T-helper 2 cell treated with Interferon-gamma antibody and Interleukin-4, amounts not matched to agents 5 μg/mL and 100 μg/mL, for 36 hours (primary cell): ENCODE measurements around the gene DAND5.

Experiments
- DNase-seq: peaks from one replicate; pipeline ENCODE4 v3.0.0; 2021; ENCODE audit warnings: low spot score
- H3K27ac Mint-ChIP-seq: one replicate; pipeline ENCODE4 v1.8.0; 2021; ENCODE audit warnings: mild to moderate bottlenecking, mixed read lengths
- H3K27me3 Mint-ChIP-seq: one replicate; pipeline ENCODE4 v1.8.0; 2021; ENCODE audit warnings: low read depth, mixed read lengths
- H3K36me3 Mint-ChIP-seq: one replicate; pipeline ENCODE4 v1.8.0; 2021; ENCODE audit warnings: low read depth, mixed read lengths
- H3K4me1 Mint-ChIP-seq: one replicate; pipeline ENCODE4 v1.8.0; 2021; ENCODE audit warnings: low read depth, mixed read lengths
- H3K4me3 Mint-ChIP-seq: one replicate; pipeline ENCODE4 v1.8.0; 2022; ENCODE audit warnings: mild to moderate bottlenecking, moderate library complexity, mixed read lengths
- H3K9me3 Mint-ChIP-seq: one replicate; pipeline ENCODE4 v1.8.0; 2021; ENCODE audit warnings: mixed read lengths

The DAND5 gene

DNA sequence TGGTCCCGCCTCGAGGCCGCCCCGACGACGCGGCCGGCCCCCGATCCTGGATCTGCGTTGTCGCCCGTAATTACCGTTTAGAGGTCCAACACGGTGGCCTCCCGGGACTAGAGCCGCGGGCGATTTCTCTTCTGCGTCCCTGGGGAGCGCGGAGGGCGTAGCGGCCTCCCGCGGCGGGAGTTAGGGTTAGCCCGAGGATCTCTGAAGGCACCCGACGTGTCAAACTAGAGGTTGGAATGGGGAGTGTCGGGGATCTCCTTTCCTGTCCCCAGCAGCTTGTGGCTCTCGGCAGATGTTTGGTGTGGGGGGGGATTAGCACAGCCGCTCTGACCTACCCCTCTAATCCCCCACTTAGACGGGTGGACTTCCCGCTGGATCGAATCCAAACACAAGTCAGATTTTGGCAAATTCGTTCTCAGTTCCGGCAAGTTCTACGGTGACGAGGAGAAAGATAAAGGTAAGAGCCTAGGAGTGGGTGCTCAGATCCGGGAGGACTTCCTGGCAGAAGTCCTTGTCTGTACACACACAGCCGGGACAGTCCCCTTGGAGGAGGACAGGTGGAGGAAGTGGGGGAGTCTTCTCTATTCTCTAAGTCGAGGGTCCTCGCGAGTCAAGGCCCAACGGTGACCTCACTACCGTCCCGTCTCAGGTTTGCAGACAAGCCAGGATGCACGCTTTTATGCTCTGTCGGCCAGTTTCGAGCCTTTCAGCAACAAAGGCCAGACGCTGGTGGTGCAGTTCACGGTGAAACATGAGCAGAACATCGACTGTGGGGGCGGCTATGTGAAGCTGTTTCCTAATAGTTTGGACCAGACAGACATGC, 30.4 kb upstream of the DAND5 start:
- Mint-ChIP-seq H3K36me3 (peaks cover 54% of the 10 kb centered on the region), H3K27me3 (no peaks in the 10 kb centered on the region), H3K4me3 (peak overlapping the region; percentile 100), H3K27ac (peak overlapping the region; percentile 94), H3K9me3 (no peaks in the 10 kb centered on the region), H3K4me1 (peaks cover 37% of the 10 kb centered on the region)
- peak; percentile 27 for DNase-seq

DNA sequence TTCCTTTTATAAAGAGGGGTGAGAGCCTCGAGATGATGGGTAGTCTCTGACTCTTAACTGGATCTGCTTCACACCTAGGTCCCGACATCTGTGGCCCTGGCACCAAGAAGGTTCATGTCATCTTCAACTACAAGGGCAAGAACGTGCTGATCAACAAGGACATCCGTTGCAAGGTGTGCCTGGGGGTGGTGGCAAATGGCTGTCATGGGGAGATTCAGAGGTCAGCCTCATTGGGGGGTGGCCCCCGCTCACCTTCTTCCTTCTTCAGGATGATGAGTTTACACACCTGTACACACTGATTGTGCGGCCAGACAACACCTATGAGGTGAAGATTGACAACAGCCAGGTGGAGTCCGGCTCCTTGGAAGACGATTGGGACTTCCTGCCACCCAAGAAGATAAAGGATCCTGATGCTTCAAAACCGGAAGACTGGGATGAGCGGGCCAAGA, 29.4 kb upstream of the DAND5 start:
- H3K9me3 Mint-ChIP-seq: no peaks in the 10 kb centered on the region
- no peak for DNase-seq
- H3K4me1 Mint-ChIP-seq: peaks cover 44% of the 10 kb centered on the region
- H3K27ac Mint-ChIP-seq: peak overlapping the region; percentile 94
- peaks cover 63% of the 10 kb centered on the region for H3K36me3 Mint-ChIP-seq
- H3K4me3 Mint-ChIP-seq: peak overlapping the region; percentile 100
- H3K27me3 Mint-ChIP-seq: no peaks in the 10 kb centered on the region

DNA sequence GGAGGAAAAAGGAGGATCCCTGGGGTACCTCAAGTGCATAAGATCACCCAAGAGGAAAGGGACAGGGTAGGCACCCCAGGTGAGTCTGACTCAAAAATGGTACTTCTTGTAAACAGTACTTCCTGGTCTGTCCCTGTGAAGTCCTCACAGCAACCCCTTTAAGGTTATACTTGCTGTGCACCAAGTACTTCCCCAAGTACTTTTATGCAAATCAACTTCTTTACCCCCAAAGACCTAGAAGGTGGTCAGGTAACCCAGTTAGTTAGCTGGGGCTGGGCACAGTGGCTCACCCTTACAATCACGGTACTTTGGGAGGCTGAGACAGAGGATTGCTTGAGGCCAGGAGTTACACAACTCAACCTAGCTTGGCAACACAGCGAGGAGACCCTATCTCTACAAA, 28.5 kb upstream of the DAND5 start:
- Mint-ChIP-seq H3K4me3 (peak overlapping the region; percentile 100), H3K9me3 (no peaks in the 10 kb centered on the region), H3K4me1 (peaks cover 48% of the 10 kb centered on the region), H3K27me3 (no peaks in the 10 kb centered on the region), H3K36me3 (peaks cover 71% of the 10 kb centered on the region), H3K27ac (peak overlapping the region; percentile 94)
- DNase-seq: no peak

DNA sequence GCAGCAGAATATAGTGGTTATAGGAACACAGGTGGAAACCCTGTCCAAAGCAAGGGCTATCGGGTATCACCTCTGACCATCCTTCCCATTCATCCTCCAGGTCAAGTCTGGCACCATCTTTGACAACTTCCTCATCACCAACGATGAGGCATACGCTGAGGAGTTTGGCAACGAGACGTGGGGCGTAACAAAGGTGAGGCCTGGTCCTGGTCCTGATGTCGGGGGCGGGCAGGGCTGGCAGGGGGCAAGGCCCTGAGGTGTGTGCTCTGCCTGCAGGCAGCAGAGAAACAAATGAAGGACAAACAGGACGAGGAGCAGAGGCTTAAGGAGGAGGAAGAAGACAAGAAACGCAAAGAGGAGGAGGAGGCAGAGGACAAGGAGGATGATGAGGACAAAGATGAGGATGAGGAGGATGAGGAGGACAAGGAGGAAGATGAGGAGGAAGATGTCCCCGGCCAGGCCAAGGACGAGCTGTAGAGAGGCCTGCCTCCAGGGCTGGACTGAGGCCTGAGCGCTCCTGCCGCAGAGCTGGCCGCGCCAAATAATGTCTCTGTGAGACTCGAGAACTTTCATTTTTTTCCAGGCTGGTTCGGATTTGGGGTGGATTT, 25.8 kb upstream of the DAND5 start:
- Mint-ChIP-seq H3K4me3 (peak overlapping the region; percentile 50), H3K9me3 (no peaks in the 10 kb centered on the region), H3K27ac (peak overlapping the region; percentile 85), H3K27me3 (no peaks in the 10 kb centered on the region), H3K36me3 (peaks cover 86% of the 10 kb centered on the region), H3K4me1 (peaks cover 43% of the 10 kb centered on the region)
- DNase-seq: no peak

DNA sequence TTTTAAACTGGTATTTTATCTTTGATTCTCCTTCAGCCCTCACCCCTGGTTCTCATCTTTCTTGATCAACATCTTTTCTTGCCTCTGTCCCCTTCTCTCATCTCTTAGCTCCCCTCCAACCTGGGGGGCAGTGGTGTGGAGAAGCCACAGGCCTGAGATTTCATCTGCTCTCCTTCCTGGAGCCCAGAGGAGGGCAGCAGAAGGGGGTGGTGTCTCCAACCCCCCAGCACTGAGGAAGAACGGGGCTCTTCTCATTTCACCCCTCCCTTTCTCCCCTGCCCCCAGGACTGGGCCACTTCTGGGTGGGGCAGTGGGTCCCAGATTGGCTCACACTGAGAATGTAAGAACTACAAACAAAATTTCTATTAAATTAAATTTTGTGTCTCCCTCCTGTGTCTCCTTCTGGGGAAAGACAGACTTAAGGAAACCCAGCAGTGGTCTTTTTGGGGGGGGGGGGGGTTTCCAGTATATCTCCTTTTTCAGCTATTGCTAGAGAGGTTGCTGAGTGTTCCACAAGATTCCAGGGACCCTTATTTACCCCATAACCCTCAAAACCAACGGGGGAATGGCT, 25.2 kb upstream of the DAND5 start:
- H3K9me3 Mint-ChIP-seq: no peaks in the 10 kb centered on the region
- no peaks in the 10 kb centered on the region for H3K27me3 Mint-ChIP-seq
- DNase-seq: no peak
- peak overlapping the region; percentile 88 for H3K27ac Mint-ChIP-seq
- H3K4me3 Mint-ChIP-seq: peak overlapping the region; percentile 27
- peaks cover 83% of the 10 kb centered on the region for H3K36me3 Mint-ChIP-seq
- peaks cover 43% of the 10 kb centered on the region for H3K4me1 Mint-ChIP-seq

DNA sequence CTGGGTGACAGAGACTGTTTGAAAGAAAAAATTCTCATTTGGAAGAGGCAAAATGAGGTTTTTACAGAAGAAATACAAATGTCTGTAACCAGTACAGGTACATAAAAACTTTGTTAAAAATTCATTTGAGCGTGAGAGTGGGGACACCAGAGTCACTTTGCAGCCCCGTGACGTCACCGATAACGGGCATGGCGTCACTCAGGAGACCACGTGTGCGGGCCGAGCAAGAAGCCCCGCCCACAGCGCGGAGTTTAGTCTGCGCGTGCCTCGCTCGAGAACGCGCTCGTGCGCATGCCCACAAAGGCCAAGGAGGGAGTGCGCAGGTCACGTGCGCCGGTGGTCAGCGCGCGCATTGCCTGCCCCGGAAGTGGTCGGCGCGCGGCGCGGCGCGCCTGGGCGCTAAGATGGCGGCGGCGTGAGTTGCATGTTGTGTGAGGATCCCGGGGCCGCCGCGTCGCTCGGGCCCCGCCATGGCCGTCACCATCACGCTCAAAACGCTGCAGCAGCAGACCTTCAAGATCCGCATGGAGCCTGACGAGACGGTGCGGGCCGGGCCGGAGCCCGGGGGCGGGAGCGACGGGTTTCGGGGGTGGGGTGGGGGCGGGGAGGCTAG, 23.8 kb upstream of the DAND5 start, which contains the start of gene RAD23A:
Gene RAD23A (plus strand): TSS at position 384 of the 613 bp plus-strand sequence. CDS start 87 bp downstream, at position 471.
- Mint-ChIP-seq H3K4me1 (peaks cover 32% of the 10 kb centered on the region), H3K27ac (peak within 1 kb of the TSS; percentile 96), H3K4me3 (peak within 1 kb of the TSS; percentile 89), H3K36me3 (peaks cover 82% of the 10 kb centered on the region), H3K9me3 (no peaks in the 10 kb centered on the region), H3K27me3 (no peaks in the 10 kb centered on the region)
- peak; percentile 99 for DNase-seq

DNA sequence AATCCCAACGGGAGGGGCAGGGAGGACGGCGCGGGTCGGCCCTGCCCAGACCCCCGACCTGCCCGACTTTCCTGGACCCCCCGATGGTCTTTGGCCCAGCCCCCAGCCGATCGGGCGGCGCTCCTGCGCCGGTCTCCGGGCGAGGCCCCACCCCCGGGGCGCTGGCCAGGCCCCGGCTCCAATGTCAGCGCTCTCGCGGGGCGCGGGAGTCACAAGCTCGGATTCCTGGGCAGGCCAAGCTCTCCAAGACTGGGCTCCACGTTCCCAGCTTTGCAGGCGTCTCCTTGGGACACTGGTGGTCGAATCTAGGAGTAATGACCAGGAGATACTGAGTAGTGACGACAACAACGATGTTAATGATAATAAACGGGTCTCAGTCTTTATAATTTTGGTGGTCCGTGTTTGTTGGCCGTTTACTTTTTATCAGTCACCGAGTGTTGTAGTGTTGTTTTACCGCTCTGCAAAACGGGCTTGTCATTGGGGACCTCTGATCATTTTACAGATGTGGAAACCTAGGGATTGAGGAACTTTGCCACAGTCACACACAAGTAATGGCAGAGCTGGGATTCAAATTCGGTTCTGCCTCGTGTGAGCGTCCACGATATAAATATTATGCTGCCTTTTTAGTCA, 23.2 kb upstream of the DAND5 start:
- no peaks in the 10 kb centered on the region for H3K9me3 Mint-ChIP-seq
- H3K4me3 Mint-ChIP-seq: peak overlapping the region; percentile 88
- peak; percentile 49 for DNase-seq
- peak overlapping the region; percentile 86 for H3K27ac Mint-ChIP-seq
- peaks cover 28% of the 10 kb centered on the region for H3K4me1 Mint-ChIP-seq
- H3K27me3 Mint-ChIP-seq: no peaks in the 10 kb centered on the region
- peaks cover 82% of the 10 kb centered on the region for H3K36me3 Mint-ChIP-seq

DNA sequence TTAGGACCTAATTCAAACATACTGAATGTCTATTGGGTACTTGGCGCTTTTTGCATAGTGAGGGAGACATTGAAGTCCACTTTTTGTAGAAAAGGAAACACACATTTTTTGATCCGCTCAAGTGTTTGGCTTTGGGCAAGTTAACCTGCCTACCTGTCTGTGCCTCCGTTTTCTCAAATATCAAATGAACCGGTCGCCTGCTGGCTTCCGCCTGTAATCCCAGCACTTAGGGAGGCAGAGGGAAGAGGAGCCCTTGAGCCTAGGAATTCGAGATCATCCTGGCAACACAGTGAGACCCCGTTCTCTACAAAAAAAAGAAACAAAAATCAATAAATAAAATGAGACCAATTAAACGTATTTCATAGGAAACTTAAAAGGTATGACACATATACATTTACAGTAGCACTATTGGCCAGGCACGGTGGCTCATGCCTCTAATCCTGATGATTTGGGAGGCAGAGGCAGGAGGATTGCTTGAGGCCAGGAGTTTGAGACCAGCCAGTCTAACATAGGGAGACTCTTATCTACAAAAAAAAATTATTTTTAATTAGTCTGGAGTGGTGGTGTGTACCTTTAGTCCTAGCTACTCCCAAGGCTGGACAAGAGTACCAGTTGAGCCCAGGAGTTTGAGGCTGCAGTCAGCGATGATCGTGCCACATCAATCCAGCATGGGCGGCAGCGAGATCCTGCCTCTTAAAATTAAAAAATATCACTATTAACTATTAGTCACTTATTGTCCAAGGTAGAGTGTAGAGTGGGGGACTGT, 22.5 kb upstream of the DAND5 start:
- Mint-ChIP-seq H3K27ac (peak overlapping the region; percentile 86), H3K4me3 (peak overlapping the region; percentile 88), H3K36me3 (peaks cover 82% of the 10 kb centered on the region), H3K4me1 (peaks cover 30% of the 10 kb centered on the region), H3K9me3 (no peaks in the 10 kb centered on the region), H3K27me3 (no peaks in the 10 kb centered on the region)
- no peak for DNase-seq

DNA sequence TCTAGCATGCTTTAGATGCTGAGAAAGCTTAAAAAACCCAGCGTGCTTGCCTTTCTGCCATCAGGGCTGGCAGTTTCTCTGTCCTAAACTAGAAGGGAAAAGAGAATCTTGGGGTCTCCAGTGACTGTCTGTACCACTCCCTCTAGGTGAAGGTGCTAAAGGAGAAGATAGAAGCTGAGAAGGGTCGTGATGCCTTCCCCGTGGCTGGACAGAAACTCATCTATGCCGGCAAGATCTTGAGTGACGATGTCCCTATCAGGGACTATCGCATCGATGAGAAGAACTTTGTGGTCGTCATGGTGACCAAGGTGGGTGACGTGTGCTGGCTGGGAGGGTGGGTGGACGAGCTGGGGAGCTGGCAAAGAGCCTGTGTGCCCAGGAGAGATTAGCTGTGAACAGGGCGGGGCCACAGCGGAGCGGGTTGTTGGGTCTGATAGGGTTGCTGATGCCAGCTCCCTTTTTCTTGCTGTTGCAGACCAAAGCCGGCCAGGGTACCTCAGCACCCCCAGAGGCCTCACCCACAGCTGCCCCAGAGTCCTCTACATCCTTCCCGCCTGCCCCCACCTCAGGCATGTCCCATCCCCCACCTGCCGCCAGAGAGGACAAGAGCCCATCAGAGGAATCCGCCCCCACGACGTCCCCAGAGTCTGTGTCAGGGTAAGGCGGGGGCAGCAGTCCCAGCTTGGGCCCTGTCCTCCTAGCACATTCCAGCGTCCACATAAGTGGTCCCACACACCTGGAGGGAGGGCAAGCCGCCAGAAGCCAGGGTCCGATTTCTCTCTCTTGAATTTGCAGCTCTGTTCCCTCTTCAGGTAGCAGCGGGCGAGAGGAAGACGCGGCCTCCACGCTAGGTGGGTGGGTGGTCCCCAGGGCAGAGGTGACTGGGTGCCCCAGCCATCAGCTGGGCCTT, 21.4 kb upstream of the DAND5 start:
- peaks cover 30% of the 10 kb centered on the region for H3K4me1 Mint-ChIP-seq
- H3K27me3 Mint-ChIP-seq: no peaks in the 10 kb centered on the region
- peaks cover 80% of the 10 kb centered on the region for H3K36me3 Mint-ChIP-seq

DNA sequence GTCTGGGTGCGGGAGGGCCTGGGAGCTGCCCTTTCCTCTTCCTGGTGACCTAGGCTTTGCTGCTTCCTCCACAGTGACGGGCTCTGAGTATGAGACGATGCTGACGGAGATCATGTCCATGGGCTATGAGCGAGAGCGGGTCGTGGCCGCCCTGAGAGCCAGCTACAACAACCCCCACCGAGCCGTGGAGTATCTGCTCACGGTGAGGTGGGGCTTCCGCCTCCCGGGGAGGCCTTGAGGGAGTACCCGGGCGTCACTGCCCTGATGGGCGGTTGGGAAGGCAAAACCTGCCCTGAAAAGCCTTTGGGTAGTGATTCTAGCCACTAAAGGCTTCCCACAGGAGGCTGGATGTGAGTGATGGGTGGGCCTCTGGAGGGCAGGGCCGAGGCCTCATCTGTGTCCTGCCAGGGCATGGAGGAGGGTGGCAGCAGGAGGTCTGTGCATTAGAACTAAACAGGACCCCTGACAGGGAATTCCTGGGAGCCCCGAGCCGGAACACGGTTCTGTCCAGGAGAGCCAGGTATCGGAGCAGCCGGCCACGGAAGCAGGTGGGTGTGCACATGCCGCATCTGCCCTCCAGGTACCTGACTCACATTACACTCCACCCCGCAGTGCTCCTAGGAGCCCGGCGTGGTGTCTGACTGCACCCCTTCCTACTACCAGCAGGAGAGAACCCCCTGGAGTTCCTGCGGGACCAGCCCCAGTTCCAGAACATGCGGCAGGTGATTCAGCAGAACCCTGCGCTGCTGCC, 20.6 kb upstream of the DAND5 start:
- no peak overlapping the region for H3K27ac Mint-ChIP-seq
- H3K4me3 Mint-ChIP-seq: no peak overlapping the region
- no peaks in the 10 kb centered on the region for H3K27me3 Mint-ChIP-seq
- peaks cover 25% of the 10 kb centered on the region for H3K4me1 Mint-ChIP-seq
- no peak for DNase-seq
- peaks cover 80% of the 10 kb centered on the region for H3K36me3 Mint-ChIP-seq
- no peaks in the 10 kb centered on the region for H3K9me3 Mint-ChIP-seq

More for the DNA sequence above, 21.4 kb upstream of the DAND5 start:
- no peak overlapping the region for H3K27ac Mint-ChIP-seq
- no peak for DNase-seq
- H3K9me3 Mint-ChIP-seq: no peaks in the 10 kb centered on the region
- peak overlapping the region; percentile 24 for H3K4me3 Mint-ChIP-seq

DNA sequence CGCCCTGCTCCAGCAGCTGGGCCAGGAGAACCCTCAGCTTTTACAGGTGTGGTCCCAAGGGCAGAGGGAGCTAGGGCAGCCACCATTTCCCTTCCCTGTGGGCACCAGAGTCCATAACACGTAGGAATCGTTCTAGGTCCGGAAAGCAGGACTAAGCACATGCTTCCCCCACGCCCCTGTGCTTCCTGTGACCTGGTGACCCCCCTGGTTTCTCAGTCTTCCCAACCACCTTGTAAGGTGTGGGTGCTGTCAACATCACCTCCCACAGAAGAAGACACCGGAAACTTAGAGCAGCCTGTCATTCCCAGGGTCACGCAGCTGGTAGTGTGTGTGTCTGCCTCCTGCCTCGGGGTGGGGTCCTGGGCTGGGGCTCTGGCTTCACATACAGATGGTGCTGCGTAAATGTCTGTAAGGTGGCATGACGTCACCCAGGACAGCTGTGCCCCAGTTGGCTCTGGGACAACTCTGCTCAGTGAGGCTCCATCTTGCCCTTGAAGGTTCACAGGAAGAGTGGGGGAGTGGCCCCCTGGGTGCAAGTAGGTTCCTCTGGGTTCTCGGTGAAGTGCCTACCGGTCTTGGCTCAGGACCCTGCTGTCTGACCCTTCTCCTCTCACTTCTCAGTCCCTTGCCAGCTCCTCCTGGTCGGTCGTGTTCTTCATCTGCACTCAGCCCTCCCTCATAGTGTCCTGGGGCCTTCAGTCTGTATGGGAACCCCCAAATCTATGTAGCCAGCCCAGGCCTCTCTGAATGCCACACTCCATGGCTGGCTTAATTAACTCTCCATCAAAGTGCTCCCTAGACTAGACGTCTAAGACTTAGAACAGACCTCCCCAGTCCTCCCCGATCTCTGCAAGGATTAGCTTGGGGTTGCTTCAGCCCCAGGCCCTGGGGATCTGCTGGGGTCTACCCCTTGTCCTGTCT, 19.8 kb upstream of the DAND5 start:
- H3K9me3 Mint-ChIP-seq: no peaks in the 10 kb centered on the region
- peaks cover 79% of the 10 kb centered on the region for H3K36me3 Mint-ChIP-seq
- no peaks in the 10 kb centered on the region for H3K27me3 Mint-ChIP-seq
- H3K27ac Mint-ChIP-seq: peak overlapping the region; percentile 54
- no peak for DNase-seq
- no peak overlapping the region for H3K4me3 Mint-ChIP-seq
- peaks cover 25% of the 10 kb centered on the region for H3K4me1 Mint-ChIP-seq
